ENCODE results near the gene EXOC3L2. TPM values are rescaled to one million over a fixed set of nuclear protein-coding genes. Genes with fewer than 3 reads are reported as not detected.

Gene EXOC3L2
- total RNA-seq, 4 donors from 2014 or later, result 0.44 to 3.5 (median 1.7) TPM

DNA sequence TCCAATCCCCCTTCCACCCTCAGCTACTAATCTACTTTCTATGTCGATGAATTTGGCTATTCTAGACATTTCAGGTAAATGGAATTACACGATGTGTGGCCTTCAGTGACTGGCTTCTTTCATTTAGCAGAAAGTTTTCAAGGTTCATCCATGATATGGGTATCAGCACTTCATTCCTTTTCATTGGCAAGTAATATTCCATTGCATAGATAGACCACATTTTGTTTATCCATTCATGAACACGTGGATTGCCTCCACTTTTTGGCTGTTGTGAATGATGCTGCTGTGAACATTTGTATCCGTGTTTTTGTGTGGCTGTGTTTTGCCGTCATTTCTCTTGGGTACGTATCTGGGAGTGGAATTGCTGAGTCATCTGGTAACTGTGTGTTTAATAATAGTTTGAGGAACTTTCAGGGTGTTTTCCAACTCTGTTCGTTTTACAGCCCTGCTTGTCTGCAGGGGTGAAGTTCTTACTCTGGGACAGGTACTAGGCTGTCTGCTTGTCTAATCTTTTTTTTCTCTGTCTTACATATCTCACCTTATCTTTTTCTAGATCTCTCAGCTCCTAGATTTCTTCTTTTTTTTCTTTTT lies 38.3 kb upstream of the EXOC3L2 start:
- Histone ChIP-seq H3K4me1 (no peaks in the 10 kb centered on the region), H3K27ac (no peak overlapping the region), H3K4me3 (no peak overlapping the region), H3K9me3 (no peaks in the 10 kb centered on the region), H3K27me3 (no peaks in the 10 kb centered on the region), H3K36me3 (peaks cover 74% of the 10 kb centered on the region)
- WGBS, result 78% methylated on average over 7 of the region's 7 CpGs
- TF ChIP-seq POLR2A (IDR thresholded peaks at IDR 0.05), result no peak
- TF ChIP-seq POLR2AphosphoS5 (IDR thresholded peaks at IDR 0.05), result no peak
- TF ChIP-seq CTCF (IDR thresholded peaks at IDR 0.05), result no peak
- TF ChIP-seq EP300 (IDR thresholded peaks at IDR 0.05), result no peak
- DNase-seq (ENCODE audit: low spot score in 2 of 2), result no peak

DNA sequence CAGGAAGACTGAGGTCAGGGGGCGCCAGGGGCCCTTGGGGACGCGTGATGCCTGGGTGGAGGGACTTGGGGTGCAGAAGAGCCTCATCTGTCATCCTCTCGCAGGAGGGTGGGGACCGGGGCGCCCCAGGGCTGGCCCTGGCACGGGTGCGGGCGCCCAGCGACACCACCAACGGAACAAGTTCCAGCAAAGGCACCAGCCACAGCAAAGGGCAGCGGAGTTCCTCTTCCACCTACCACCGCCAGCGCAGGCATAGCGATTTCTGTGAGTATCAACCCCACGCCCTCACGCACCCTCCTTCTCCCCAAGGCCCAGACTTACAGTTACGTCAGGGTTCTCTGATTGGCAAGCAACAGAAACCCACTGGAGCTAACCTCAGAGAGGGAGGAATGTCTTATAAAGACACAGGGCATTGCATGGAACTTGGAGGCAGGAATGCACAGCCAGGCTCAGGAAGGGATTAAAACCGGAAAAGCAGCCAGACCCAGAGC lies 35.3 kb upstream of the EXOC3L2 start:
- Histone ChIP-seq H3K36me3 (peaks cover 71% of the 10 kb centered on the region), H3K4me3 (no peak overlapping the region), H3K27ac (no peak overlapping the region), H3K27me3 (no peaks in the 10 kb centered on the region), H3K9me3 (no peaks in the 10 kb centered on the region), H3K4me1 (no peaks in the 10 kb centered on the region)
- WGBS, result 69% methylated on average over 19 of the region's 19 CpGs
- no peak for DNase-seq (ENCODE audit: low spot score in 2 of 2)
- no peak for TF ChIP-seq CTCF (IDR thresholded peaks at IDR 0.05)
- TF ChIP-seq EP300 (IDR thresholded peaks at IDR 0.05), result no peak
- TF ChIP-seq POLR2AphosphoS5 (IDR thresholded peaks at IDR 0.05), result no peak
- no peak for TF ChIP-seq POLR2A (IDR thresholded peaks at IDR 0.05)

DNA sequence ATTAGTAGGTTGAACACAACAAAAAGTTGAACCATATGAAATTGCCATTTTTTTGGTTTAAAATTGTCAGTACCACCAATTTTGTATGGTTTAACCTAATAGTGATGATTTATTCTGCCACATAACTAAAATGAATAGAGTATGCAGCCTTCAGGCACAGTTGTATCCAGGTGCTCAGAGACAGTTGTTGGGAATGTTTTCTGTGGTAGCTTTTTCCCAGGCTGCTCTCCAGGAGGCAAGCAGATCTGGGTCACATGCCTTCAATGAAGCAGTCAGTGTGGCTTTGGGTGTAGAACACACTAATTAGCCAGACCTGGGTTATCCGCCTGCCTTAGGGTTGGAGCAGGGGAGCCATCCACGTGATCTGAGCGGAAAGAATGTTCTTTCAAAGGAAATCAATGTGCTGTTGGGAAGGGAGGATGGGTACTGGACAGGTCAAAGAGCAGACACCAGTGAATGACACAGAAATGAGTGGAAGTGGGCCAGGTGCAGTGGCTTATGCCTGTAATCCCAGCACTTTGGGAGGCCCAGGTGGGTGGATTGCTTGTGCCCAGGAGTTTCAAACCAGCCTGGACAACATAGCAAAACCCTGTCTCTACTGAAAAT lies 34.5 kb upstream of the EXOC3L2 start:
- Histone ChIP-seq H3K36me3 (peaks cover 72% of the 10 kb centered on the region), H3K27ac (no peak overlapping the region), H3K4me3 (no peak overlapping the region), H3K4me1 (no peaks in the 10 kb centered on the region), H3K27me3 (no peaks in the 10 kb centered on the region), H3K9me3 (no peaks in the 10 kb centered on the region)
- TF ChIP-seq POLR2AphosphoS5 (IDR thresholded peaks at IDR 0.05) (no peak), CTCF (IDR thresholded peaks at IDR 0.05) (no peak), EP300 (IDR thresholded peaks at IDR 0.05) (no peak), POLR2A (IDR thresholded peaks at IDR 0.05) (no peak)
- whole genome bisulfite sequencing, result 94% methylated on average over 3 of the region's 3 CpGs
- DNase-seq (ENCODE audit: low spot score in 2 of 2), result no peak

DNA sequence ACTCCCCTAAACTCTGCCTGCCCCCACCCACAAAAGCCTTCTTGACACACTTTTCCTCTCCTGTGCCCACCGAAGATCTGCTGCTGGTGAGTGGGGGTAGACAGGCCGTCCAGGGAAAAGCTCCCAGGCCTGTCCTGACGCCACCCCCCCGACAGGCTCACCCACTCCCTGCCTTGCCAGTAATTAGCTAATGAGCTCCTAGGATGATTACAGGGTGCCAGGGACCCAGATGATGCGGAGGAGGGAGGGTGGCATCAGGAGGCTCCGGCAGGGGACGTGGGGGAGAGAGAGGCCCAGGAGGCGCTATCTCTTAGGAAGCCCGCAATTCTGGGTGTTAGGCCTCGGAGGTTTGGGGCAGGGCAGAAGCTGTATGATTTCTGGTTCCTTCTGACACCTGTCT lies 32.9 kb upstream of the EXOC3L2 start:
- TF ChIP-seq POLR2A (IDR thresholded peaks at IDR 0.05) (no peak), EP300 (IDR thresholded peaks at IDR 0.05) (no peak), CTCF (IDR thresholded peaks at IDR 0.05) (no peak), POLR2AphosphoS5 (IDR thresholded peaks at IDR 0.05) (no peak)
- Histone ChIP-seq H3K4me3 (no peak overlapping the region), H3K27me3 (no peaks in the 10 kb centered on the region), H3K4me1 (no peaks in the 10 kb centered on the region), H3K27ac (no peak overlapping the region), H3K36me3 (peaks cover 81% of the 10 kb centered on the region), H3K9me3 (no peaks in the 10 kb centered on the region)
- no peak for DNase-seq (ENCODE audit: low spot score in 2 of 2)
- WGBS, result 96% methylated on average over 6 of the region's 10 CpGs

DNA sequence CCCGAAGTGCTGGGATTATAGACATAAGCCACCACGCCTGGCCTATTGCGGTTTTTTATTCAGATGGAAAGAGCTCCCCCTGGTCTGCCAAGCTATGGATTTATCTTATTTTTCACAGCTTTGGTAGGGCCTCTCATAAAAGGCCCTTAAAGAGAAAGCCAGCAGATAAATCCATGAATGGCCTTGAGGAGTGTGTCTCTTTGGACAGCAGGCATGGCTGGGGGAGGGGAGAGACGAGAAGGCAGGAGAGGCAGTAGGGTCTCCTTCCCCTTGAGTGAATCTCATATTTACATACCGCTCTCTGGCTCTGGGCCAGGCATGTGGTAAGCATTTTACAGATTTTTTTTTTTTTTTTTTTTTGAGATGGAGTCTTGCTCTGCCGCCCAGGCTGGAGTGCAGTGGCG lies 31.1 kb upstream of the EXOC3L2 start:
- Histone ChIP-seq H3K4me3 (no peak overlapping the region), H3K27ac (no peak overlapping the region), H3K36me3 (peaks cover 81% of the 10 kb centered on the region), H3K4me1 (no peaks in the 10 kb centered on the region), H3K9me3 (no peaks in the 10 kb centered on the region), H3K27me3 (no peaks in the 10 kb centered on the region)
- WGBS, result 80% methylated on average over 7 of the region's 7 CpGs
- DNase-seq (ENCODE audit: low spot score in 2 of 2), result no peak
- no peak for TF ChIP-seq CTCF (IDR thresholded peaks at IDR 0.05)
- TF ChIP-seq POLR2AphosphoS5 (IDR thresholded peaks at IDR 0.05), result no peak
- no peak for TF ChIP-seq POLR2A (IDR thresholded peaks at IDR 0.05)
- no peak for TF ChIP-seq EP300 (IDR thresholded peaks at IDR 0.05)
